ENCODE measurements around the gene PPFIA2.

Gene PPFIA2

GRCh38 chr12:81546811-81547210 lies 212.3 kb downstream of the PPFIA2 start:
- no peak for DNase-seq (ENCODE audit: low spot score)

DNA sequence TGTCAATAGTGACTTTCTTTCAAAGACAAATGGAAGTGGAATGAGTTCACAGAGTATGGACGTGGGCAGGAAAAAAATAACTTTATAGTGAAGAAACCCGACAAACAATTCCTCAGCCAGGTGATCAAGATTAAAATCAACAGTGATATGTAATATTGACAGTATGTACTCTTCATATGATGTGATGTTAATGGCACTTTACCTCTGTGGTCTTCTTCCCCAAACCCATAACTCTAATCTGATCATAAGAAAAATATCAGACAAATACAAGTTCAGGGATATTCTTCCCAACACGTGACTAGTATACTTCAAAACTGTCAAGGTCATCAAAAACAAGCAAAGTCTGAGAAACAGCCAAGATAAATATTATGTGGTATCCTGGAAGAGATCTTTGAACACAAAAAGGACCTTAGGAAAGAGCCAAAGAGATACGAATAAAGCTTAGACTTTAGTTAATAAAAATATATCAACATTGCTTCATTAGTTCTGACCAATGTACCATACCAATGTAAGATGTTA lies 215.5 kb downstream of the PPFIA2 start:
- no peak for DNase-seq (ENCODE audit: low spot score)

GRCh38 chr12:81542065-81543010 lies 216.8 kb downstream of the PPFIA2 start:
- DNase-seq (ENCODE audit: low spot score): no peak

DNA sequence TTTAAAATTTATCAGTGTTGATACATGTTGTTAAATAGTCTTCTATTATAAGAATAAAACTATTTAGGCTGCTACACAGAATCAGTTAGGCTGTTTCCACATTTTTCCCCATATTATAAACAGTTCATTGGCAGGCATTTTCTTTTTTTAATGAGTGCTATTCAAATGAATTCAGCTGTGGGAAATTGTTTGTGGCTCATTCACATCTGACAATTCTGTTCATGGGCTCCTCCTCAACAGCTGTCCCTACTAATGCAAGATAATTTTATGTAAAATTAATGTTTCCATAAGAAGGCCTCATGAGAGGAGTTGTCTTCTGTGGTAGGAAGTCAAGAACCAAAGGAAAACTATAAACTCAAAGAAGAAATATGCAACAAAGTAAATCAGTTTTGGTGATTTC lies 218.0 kb downstream of the PPFIA2 start:
- DNase-seq (ENCODE audit: low spot score): no peak

GRCh38 chr12:81539279-81539678 lies 219.9 kb downstream of the PPFIA2 start:
- DNase-seq (ENCODE audit: low spot score): no peak

- no peak for DNase-seq (ENCODE audit: low spot score)
These were observed 226.1 kb downstream of the PPFIA2 start for GRCh38 chr12:81533054-81533453.

DNA sequence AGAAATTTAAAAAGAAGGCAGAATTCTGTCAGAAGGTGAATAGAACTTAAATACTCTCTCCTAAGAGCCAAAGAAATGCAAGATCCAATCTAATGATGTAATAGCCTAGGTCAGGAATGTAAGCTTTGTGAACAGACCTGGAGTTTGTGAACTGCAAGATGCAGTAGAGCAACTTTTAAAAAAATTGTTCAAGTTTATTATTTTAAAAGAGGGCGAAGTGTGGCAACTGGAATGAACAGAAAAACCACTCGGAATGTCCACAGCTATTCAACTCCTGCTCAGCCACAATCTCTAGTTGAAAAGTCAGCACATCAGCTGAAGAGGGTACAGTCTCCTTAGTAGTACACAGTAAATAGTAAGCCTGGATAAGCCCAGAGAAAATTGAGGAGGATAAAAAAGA lies 228.8 kb downstream of the PPFIA2 start:
- DNase-seq (ENCODE audit: low spot score): no peak

GRCh38 chr12:81520064-81520945 lies 238.8 kb downstream of the PPFIA2 start:
- no peak for DNase-seq (ENCODE audit: low spot score)

- DNase-seq (ENCODE audit: low spot score): no peak
These were observed 240.5 kb downstream of the PPFIA2 start for GRCh38 chr12:81518638-81519037.

- no peak for DNase-seq (ENCODE audit: low spot score)
These were observed 241.9 kb downstream of the PPFIA2 start for GRCh38 chr12:81517296-81517695.

DNA sequence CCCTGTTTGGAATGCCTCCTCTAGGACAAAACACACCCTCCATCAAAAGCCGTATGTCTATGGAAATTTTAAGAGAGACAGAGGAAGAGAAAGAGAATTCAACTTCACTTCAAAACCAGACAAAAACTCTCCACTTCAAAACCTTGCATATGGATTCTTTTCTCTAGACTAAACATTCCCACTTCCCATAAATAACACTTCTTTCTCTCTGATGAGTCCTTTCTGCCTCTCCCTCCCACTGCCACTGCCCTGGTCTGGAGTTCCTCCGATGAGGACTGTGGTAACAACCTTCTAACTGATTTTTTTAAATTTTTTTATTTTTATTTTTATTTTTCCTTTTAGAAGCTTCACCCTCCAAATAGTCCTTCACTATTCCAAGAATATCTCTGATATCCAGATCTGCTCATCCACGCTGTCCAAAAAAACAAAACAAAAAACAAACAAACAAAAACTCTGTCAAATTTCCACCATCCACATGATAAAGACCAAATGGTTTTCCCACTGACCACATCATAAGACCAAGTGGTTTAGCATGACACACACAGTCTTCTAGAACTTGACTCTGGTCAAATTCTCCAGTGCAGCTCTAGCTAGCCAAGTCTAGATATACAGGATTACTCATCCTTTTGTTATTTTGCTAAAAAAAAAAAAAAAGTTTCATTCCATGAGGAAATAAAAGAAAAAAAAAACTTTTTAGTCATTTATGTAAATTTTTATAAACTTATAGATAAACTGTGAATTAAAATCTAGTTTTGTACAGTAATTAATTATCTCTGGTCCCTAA lies 256.0 kb downstream of the PPFIA2 start:
- peak; percentile 16 for DNase-seq (ENCODE audit: low spot score)

DNA sequence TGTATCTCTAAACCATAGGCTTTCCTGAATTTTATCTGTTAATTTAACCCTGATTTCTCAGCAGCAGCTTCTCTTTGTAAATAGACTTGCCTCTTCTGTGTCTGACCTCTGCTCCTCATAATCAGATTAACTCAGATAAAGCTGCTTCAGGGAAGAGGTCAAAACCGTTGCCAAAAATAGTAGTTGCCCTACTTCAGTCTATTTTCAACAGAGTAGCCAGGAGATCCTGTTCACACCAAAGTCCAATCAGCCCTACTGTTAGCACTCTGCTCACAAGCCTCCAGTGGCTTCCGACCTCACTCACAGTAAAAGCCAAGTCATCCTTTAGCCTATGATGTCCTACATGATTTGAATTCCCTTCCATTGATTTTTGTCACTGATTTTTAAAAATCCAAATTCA lies 258.4 kb downstream of the PPFIA2 start:
- no peak for DNase-seq (ENCODE audit: low spot score)

GRCh38 chr12:81499809-81500208 lies 259.3 kb downstream of the PPFIA2 start:
- DNase-seq (ENCODE audit: low spot score): no peak

DNA sequence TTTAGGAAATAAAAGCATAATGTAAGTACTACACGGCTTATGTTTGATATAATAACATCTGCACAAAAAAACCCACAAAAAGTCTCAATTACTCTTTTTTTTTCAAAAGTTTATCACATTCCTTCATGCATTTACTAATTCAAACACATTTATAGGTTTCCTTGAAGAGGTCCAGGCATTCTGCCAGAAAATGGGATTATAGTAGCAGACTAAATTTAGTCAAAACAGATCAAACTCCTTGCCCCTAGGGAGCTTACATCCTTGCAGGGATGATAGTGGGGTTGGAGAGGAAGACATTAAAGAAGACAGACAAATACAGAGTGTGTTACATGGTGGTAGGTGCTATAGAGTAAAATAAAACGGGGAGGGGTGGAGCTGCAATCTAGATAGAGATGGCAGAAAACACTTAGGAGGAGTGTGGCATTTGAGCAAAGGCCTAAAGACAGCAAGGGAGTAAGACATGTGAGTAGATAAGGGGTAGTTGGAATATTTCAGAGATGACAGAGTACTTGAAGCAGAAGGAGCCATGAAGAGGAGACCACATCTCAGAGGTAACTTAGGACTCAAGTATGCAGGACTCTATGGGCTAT lies 266.9 kb downstream of the PPFIA2 start:
- DNase-seq (ENCODE audit: low spot score): no peak

DNA sequence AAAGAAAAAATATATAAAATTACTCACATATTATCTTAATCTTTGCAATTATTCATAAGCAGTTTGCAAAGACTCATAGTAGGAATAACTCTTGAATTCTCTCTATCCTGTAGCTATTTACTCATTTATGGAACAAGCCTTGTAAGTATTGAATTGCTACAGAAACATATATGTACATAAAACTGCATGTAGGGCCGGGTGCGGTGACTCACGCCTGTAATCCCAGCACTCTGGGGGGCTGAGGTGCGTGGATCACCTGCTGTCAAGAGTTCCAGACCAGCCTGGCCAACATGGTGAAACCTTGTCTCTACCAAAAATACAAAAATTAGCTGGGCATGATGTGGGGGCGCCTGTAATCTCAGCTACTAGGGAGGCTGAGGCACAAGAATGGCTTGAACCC lies 286.2 kb downstream of the PPFIA2 start:
- no peak for DNase-seq (ENCODE audit: low spot score)

DNA sequence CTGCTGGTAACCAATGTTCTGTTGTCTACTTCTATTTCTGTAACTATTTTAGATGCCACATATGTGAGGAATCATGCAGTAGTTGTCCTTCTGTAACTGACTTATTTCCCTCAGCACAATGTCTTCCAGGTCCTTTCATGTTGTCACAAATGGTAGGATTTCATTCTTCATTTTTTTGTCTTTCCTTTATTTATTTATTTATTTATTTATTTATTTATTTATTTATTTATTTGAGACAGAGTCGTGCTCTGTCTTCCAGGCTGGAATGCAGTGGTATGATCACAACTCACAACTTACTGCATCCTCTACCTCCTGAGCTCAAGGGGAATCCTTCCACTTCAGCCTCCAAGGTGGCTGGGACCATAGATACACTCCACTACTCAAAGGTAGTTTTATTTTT lies 288.2 kb downstream of the PPFIA2 start:
- DNase-seq (ENCODE audit: low spot score): no peak

DNA sequence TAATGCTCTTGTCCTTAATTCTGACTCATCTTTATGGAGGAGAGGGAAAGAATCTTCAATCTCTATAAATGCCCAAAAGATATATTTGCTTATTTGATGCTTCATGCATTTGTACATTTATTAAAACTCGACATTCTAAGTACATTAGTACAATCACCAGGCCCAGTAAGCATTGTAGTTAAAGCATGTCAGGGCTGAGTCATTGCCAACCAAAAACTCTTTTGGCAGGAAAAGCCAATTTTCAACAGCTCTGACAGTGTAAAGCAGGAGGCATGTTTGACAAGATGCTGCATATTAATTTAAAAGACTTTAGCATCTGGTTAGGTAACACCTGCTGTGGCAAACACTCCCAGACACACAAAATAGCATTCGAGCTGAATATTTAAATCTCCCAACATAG lies 290.9 kb downstream of the PPFIA2 start:
- DNase-seq (ENCODE audit: low spot score): no peak

DNA sequence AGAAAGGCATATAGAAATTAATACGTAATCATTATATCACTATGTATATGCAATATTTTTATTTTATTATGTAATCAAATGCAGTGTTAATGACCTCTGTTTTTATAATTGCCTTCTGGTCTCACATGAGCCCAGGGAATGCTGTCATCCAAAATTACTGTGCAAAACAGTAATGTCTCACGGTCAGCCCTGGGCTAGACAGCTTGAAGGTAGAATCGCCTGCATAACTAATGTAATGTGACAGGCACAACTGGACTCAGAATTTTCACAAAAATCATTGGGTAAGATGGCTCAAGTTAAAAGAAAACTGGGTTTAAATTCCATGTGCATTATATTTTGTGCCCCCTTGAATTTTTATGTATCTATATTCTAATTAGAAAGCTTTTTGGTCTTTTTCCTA lies 293.3 kb downstream of the PPFIA2 start:
- no peak for DNase-seq (ENCODE audit: low spot score)

DNA sequence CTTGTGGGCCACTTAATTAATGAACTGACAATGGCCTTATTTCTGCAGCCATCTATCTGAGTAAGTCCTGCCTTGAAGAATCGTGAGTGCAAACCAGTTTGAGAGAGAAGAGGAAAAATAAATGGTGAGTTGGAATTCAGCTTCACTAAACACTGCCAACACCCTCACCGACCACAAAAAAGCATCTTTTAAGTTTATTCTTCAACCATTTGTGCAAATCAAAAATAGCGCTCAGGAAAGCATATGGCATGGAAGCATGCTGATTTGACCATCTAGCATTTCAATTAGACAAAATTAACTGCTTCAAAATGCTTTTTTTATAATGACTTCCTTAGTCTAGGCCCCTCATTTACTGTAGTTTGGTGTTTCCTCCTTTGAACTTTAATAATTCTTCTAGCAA lies 294.0 kb downstream of the PPFIA2 start:
- DNase-seq (ENCODE audit: low spot score): no peak

DNA sequence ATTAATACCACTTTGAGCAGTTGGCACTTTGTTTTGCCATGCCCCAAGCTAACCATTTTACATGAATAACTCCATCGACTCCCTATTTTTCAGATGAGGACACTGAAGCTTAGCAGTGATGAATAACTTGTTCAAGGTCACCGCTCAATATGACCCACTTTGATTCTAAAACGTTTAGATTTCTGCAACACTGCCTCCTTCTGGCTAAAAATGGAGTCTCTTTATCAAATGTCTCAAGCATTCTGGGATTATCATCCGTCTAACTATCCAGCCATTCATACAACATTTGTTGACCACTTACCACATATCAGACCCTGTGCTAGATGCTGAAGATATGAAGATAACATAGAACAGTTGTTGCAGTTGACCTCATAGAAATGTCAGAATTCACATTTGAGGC lies 298.0 kb downstream of the PPFIA2 start:
- DNase-seq (ENCODE audit: low spot score): no peak

GRCh38 chr12:81450920-81451739 lies 308.0 kb downstream of the PPFIA2 start:
- DNase-seq (ENCODE audit: low spot score): peak; percentile 26
